Forelimb muscle (tissue), 1 donor: Measurements from ENCODE around the gene CABP2. TPM values are rescaled to one million over a fixed set of nuclear protein-coding genes. Genes with fewer than 3 reads are reported as not detected.
"Not testable (repeated sequence)": the region's sequence is repeated elsewhere in the genome, so short reads cannot be mapped to it uniquely, and the experiment has no call there.

Source experiments
- DNase-seq: peaks from one replicate; pipeline ENCODE4 v3.0.0-alpha.2; 2013; ENCODE audit warnings: low read depth
- polyA plus RNA-seq: library from polyadenylated mRNA; unstranded; fragments of 120-200 nt; gene quantifications from one replicate; pipeline ENCODE4 v1.2.1, GENCODE V29; 2013; ENCODE audit not compliant: insufficient read length

Gene CABP2
- polyA plus RNA-seq, 1 donor: not detected

GRCh38 chr11:67538823-67539505, 15.7 kb upstream of the CABP2 start:
- no peak for DNase-seq

- DNase-seq: no peak
Observed at GRCh38 chr11:67538306-67538705, 15.1 kb upstream of the CABP2 start.

GRCh38 chr11:67535561-67535960, 12.3 kb upstream of the CABP2 start:
- no peak for DNase-seq

GRCh38 chr11:67534070-67534679, 10.9 kb upstream of the CABP2 start:
- no peak for DNase-seq

GRCh38 chr11:67532889-67533288, 9.6 kb upstream of the CABP2 start:
- no peak for DNase-seq

- no peak for DNase-seq
Observed at GRCh38 chr11:67530282-67530592, 7.0 kb upstream of the CABP2 start.

GRCh38 chr11:67528376-67528775, 5.1 kb upstream of the CABP2 start:
- no peak for DNase-seq

- no peak for DNase-seq
Observed at GRCh38 chr11:67525275-67525976, 2.2 kb upstream of the CABP2 start.

GRCh38 chr11:67524480-67524808, 1.2 kb upstream of the CABP2 start:
- DNase-seq: no peak

- DNase-seq: no peak
Observed at GRCh38 chr11:67523556-67524479, 572 bp upstream of the CABP2 start.

GRCh38 chr11:67522338-67522737, 908 bp downstream of the CABP2 start:
- DNase-seq: no peak

- DNase-seq: no peak
Observed at GRCh38 chr11:67521924-67522323, 1.3 kb downstream of the CABP2 start.

- no peak for DNase-seq
Observed at GRCh38 chr11:67520856-67521824, 2.1 kb downstream of the CABP2 start.

- no peak for DNase-seq
Observed at GRCh38 chr11:67519726-67520125, 3.5 kb downstream of the CABP2 start.

- DNase-seq: no peak
Observed at GRCh38 chr11:67517784-67518552, 5.3 kb downstream of the CABP2 start.

- DNase-seq: no peak
Observed at GRCh38 chr11:67516806-67517205, 6.4 kb downstream of the CABP2 start.

- no peak for DNase-seq
Observed at GRCh38 chr11:67514116-67514515, 9.1 kb downstream of the CABP2 start.

GRCh38 chr11:67511558-67511957, 11.7 kb downstream of the CABP2 start:
- not testable (repeated sequence) for DNase-seq

- DNase-seq: no peak
Observed at GRCh38 chr11:67510023-67510345, 13.3 kb downstream of the CABP2 start.

- peak; percentile 72 for DNase-seq
Observed at GRCh38 chr11:67508486-67509121, 14.6 kb downstream of the CABP2 start.
